ENCODE measurements around the gene SND1.

The SND1 gene

GRCh38 chr7:127793582-127793981 is 141.6 kb downstream of the SND1 start:
- Histone ChIP-seq H3K27ac (no peak overlapping the region), H3K36me3 (replicated peaks) (no peaks in the 10 kb centered on the region), H3K4me3 (ENCODE audit: low read depth, low read length) (no peak overlapping the region), H3K27me3 (replicated peaks) (no peaks in the 10 kb centered on the region)
- in situ Hi-C loops (cut with HindIII; ENCODE audit: low pct_ligation_motif_present, low sequenced_read_pairs): no loop called here
- no peak for DNase-seq
- TF ChIP-seq, protein P1, sequence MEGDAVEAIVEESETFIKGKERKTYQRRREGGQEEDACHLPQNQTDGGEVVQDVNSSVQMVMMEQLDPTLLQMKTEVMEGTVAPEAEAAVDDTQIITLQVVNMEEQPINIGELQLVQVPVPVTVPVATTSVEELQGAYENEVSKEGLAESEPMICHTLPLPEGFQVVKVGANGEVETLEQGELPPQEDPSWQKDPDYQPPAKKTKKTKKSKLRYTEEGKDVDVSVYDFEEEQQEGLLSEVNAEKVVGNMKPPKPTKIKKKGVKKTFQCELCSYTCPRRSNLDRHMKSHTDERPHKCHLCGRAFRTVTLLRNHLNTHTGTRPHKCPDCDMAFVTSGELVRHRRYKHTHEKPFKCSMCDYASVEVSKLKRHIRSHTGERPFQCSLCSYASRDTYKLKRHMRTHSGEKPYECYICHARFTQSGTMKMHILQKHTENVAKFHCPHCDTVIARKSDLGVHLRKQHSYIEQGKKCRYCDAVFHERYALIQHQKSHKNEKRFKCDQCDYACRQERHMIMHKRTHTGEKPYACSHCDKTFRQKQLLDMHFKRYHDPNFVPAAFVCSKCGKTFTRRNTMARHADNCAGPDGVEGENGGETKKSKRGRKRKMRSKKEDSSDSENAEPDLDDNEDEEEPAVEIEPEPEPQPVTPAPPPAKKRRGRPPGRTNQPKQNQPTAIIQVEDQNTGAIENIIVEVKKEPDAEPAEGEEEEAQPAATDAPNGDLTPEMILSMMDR (IDR thresholded peaks at IDR 0.05; ENCODE audit: low read depth, low read length, missing control alignments): no peak

- in situ Hi-C loops (cut with HindIII; ENCODE audit: low pct_ligation_motif_present, low sequenced_read_pairs): no loop called here
- TF ChIP-seq, protein P1 (IDR thresholded peaks at IDR 0.05; ENCODE audit: low read depth, low read length, missing control alignments): no peak
- Histone ChIP-seq H3K4me3 (ENCODE audit: low read depth, low read length) (no peak overlapping the region), H3K27ac (no peak overlapping the region), H3K27me3 (replicated peaks) (no peaks in the 10 kb centered on the region), H3K36me3 (replicated peaks) (no peaks in the 10 kb centered on the region)
- DNase-seq: no peak
Measured at GRCh38 chr7:127794136-127794535, 142.1 kb downstream of the SND1 start.

DNA sequence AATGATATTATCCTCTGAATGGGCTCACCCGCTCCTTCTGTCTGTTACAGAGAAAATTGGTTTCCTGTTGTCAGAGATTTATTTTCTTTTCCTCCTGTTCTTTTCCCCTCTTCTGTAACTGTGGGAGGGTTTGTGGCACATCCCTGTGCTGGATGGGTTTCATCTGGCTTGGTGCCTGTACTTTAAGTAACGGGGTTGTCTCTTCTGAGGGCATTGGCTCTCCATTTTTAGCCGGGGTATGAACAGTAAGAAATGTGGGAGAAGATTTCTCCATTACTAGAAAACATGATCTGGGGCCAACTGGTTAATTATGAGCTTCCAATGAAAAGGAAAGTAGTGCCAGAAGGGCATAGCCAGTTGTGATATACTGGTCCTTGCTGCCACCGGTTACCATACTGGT is 142.6 kb downstream of the SND1 start:
- Histone ChIP-seq H3K4me3 (ENCODE audit: low read depth, low read length) (no peak overlapping the region), H3K27ac (no peak overlapping the region), H3K27me3 (replicated peaks) (no peaks in the 10 kb centered on the region), H3K36me3 (replicated peaks) (no peaks in the 10 kb centered on the region)
- in situ Hi-C loops (cut with HindIII; ENCODE audit: low pct_ligation_motif_present, low sequenced_read_pairs): no loop called here
- TF ChIP-seq, protein P1 (IDR thresholded peaks at IDR 0.05; ENCODE audit: low read depth, low read length, missing control alignments): no peak
- no peak for DNase-seq

DNA sequence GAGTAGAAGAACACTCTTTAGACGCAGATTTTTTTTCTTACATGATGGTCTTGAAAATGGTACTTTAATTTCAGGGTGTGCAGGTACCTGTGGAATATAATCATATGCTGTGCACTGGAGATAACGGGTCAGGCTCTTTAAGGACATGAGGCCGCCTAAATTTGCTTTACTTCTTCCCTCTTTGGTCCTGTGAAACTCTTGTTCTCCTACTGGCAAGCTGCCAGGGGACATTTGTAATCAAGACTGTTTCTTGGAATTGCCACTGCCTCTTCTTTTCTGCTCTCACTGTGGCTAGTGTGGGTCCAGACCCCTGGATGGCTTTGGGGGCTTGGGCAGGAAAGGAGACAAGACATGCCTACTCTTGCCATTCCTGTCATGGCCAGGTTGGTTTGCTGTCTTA is 146.0 kb downstream of the SND1 start:
- Histone ChIP-seq H3K4me3 (ENCODE audit: low read depth, low read length) (no peak overlapping the region), H3K27me3 (replicated peaks) (no peaks in the 10 kb centered on the region)
- in situ Hi-C loops (cut with HindIII; ENCODE audit: low pct_ligation_motif_present, low sequenced_read_pairs): no loop called here

DNA sequence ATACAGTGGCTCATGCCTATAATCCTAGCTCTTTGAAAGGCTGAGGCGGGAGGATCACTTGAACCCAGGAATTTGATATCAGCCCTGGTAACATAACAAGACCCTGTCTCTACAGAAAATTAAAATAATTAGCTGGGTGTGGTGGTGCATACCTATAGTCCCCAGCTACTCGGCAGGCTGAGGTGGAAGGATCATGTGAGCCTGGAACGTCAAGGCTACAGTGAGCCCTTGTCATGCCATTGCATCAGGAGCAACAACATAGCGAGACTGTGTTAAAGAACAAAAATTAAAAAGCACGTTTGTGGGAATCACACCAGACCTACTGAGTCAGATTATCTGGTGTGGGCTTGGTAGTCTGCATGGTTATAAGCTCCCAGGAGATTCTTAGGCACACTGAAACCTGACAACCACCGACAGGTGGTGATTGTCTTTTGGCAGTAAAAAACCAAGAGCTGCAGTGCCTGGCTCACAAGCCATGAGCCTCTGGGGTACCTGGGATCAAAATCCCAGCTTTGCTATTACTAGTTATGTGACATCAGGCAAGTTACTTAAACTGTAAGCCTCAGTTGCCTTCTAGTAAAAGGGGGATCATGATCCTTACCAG is 146.9 kb downstream of the SND1 start:
- in situ Hi-C loops (cut with HindIII; ENCODE audit: low pct_ligation_motif_present, low sequenced_read_pairs): no loop called here
- TF ChIP-seq, protein P1 (IDR thresholded peaks at IDR 0.05; ENCODE audit: low read depth, low read length, missing control alignments): no peak
- no peaks in the 10 kb centered on the region for H3K27me3 ChIP-seq (replicated peaks)
- no peak for DNase-seq
- H3K36me3 ChIP-seq (replicated peaks): no peaks in the 10 kb centered on the region
- H3K27ac ChIP-seq: no peak overlapping the region
- H3K4me3 ChIP-seq (ENCODE audit: low read depth, low read length): no peak overlapping the region

More for the DNA sequence above, 146.0 kb downstream of the SND1 start:
- TF ChIP-seq, protein P1 (IDR thresholded peaks at IDR 0.05; ENCODE audit: low read depth, low read length, missing control alignments): no peak
- DNase-seq: no peak
- no peaks in the 10 kb centered on the region for H3K36me3 ChIP-seq (replicated peaks)
- H3K27ac ChIP-seq: no peak overlapping the region
